Stomach (tissue), 9 donors: ENCODE measurements around the gene SOX5. TPM values are rescaled to one million over a fixed set of nuclear protein-coding genes. Genes with fewer than 3 reads are reported as not detected.

Experiments used
- DNase-seq, 2 donors: peaks; one replicate each; pipeline versions ENCODE4 v3.0.0 to v3.0.0-alpha.2; 2013 to 2019
- H3K27ac ChIP-seq, 5 donors: fragments of 200-600 bp in 4 of 5; sonication (generic) in 4 of 5; one replicate each; pipeline ENCODE4 v1.5.1; 2013 to 2019; ENCODE audit warnings: mild to moderate bottlenecking in 1 of 5, moderate library complexity in 1 of 5
- H3K27me3 ChIP-seq, 3 donors: fragments of 200-600 bp; sonication (generic); one replicate each; pipeline ENCODE4 v1.5.1; 2017 to 2019; ENCODE audit warnings: mixed run types in 1 of 3
- H3K36me3 ChIP-seq, 4 donors: fragments of 200-600 bp; sonication (generic); 1 replicate in 3 of 4; 2 replicates in 1 of 4; pipeline ENCODE4 v1.5.1; 2016 to 2019
- H3K4me1 ChIP-seq, 4 donors: fragments of 200-600 bp; sonication (generic); one replicate each; pipeline ENCODE4 v1.5.1; 2016 to 2019
- H3K4me3 ChIP-seq, 4 donors: fragments of 200-600 bp; sonication (generic) in 3 of 4; one replicate each; pipeline ENCODE4 v1.5.1; 2016 to 2019; ENCODE audit warnings: mild to moderate bottlenecking in 1 of 4
- H3K9me3 ChIP-seq, 4 donors: fragments of 200-600 bp; sonication (generic); one replicate each; pipeline ENCODE4 v1.5.1; 2016 to 2019
- CTCF ChIP-seq, 7 experiments: fragments of 450-650 bp in 4 of 7; fragments of 200-600 bp in 3 of 7; sonication (generic) in 3 of 7; IDR thresholded peaks; one replicate each; pipeline ENCODE4 v1.5.1; 2016 to 2019; ENCODE audit warnings: antibody characterized with exemption in 7 of 7, control low read depth in 2 of 7, mild to moderate bottlenecking in 1 of 7
- EP300 ChIP-seq: sonication (generic); formaldehyde crosslinking; IDR thresholded peaks from one replicate; pipeline ENCODE4 v1.6.1; 2017; ENCODE audit warnings: antibody characterized with exemption
- POLR2A ChIP-seq, 4 donors: fragments of 450-650 bp; IDR thresholded peaks; one replicate each; pipeline ENCODE4 v1.6.1; 2016; ENCODE audit warnings: antibody characterized with exemption in 4 of 4, control low read depth in 2 of 4, mild to moderate bottlenecking in 1 of 4, moderate library complexity in 1 of 4
- POLR2AphosphoS5 ChIP-seq, 3 donors: sonication (generic); formaldehyde crosslinking; IDR thresholded peaks; one replicate each; pipeline ENCODE4 v1.6.1; 2016; ENCODE audit warnings: antibody characterized with exemption in 3 of 3
- WGBS, 5 donors: extraction: QIAGEN DNeasy Blood & Tissue Kit in 3 of 5; methylation state at CpG; one replicate each; pipeline versions ENCODE4 v1.1.5 to v1.1.7; 2013 to 2018; 5-methylcytosine and 5-hydroxymethylcytosine counted together
- intact Hi-C: fragments of 100-400 bp; cut with DNase I; formaldehyde crosslinking; loops from one replicate; pipeline ENCODE4 v1.15.1; 2023; ENCODE audit warnings: low total_unique reads
- polyA plus RNA-seq, 3 donors: library from polyadenylated mRNA; stranded (reverse); fragments of 200-250 nt; gene quantifications; one replicate each; pipeline ENCODE4 v1.2.3, GENCODE V29; 2013
- total RNA-seq, 5 donors: library from RNA; depleted of rRNA; stranded (reverse); fragments of >200 nt; gene quantifications; one replicate each; pipeline versions ENCODE4 v1.1.0 to v1.2.3, GENCODE V29; 2014 to 2016
- donor health status: healthy with polysubstance abuse.
- donor health status: Bipolar disorder and iron deficiency.
- donor health status: healthy.

Gene SOX5
- total and polyA plus RNA-seq, 8 donors, result 0.85 to 57.2 (median 4.6) TPM

DNA sequence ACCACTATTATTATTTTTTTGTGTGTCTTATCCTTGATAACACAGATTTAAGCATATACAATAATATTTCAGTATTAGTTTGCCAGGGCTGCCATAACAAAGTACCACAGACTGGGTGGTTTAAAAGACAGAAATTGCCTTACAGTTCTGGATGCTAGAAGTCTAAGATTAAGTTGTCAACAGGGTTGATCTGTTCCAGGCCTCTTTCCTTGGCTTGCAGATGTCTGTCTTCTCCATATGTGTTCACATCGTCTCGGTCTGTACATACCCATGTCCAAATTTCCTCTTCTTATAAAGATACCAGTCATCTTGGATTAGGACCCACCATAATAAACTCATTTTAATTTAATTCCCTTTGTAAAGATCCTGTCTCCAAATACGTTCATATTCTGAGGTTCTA is 204.8 kb downstream of the SOX5 start:
- intact Hi-C loops, result no loop called here
- Histone ChIP-seq H3K36me3 (peaks cover 0 to 2% (median 0%) of the 10 kb centered on the region in 4 donors), H3K9me3 (no peaks in the 10 kb centered on the region), H3K27ac (no peak overlapping the region), H3K4me1 (peaks cover 0 to under 1% (median 0%) of the 10 kb centered on the region in 4 donors), H3K27me3 (no peaks in the 10 kb centered on the region), H3K4me3 (no peak overlapping the region)
- DNase-seq, result peak in 1 of 2 donors; percentile 10
- TF ChIP-seq POLR2A (IDR thresholded peaks at IDR 0.05) (no peak), EP300 (no peak), POLR2AphosphoS5 (IDR thresholded peaks at IDR 0.05) (no peak), CTCF (IDR thresholded peaks at IDR 0.05) (no peak)
- WGBS, 5 donors, result 75 to 86% (median 81%) methylated on average over 3 of the region's 3 CpGs

DNA sequence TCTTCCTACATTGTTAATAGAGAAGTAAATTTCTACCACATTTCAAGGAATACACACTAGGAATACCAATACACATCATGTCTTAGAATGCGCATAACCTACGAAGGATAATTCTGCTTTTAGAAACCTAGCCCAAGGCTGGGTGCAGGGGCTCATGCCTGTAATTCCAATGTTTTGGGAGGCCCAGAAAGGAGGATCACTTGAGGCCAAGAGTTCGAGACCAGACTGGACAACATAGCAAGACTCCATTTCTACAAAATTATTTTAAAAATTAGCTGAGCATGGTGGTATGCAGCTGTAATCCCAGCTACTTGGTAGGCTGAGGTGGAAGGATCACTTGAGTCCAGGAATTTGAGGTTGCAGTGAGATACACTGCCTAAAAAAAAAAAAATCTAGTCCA is 206.9 kb downstream of the SOX5 start:
- Histone ChIP-seq H3K36me3 (peaks cover 0 to 22% (median 2%) of the 10 kb centered on the region in 4 donors), H3K27me3 (no peaks in the 10 kb centered on the region), H3K27ac (no peak overlapping the region), H3K4me1 (no peaks in the 10 kb centered on the region), H3K9me3 (no peaks in the 10 kb centered on the region), H3K4me3 (no peak overlapping the region)
- no peak for TF ChIP-seq POLR2A (IDR thresholded peaks at IDR 0.05)
- TF ChIP-seq EP300, result no peak
- no peak for TF ChIP-seq POLR2AphosphoS5 (IDR thresholded peaks at IDR 0.05)
- no peak for TF ChIP-seq CTCF (IDR thresholded peaks at IDR 0.05)
- 89 to 94% (median 92%) methylated on average over 3 of the region's 3 CpGs for WGBS, 5 donors
- DNase-seq, result no peak
- intact Hi-C loops, result no loop called here

DNA sequence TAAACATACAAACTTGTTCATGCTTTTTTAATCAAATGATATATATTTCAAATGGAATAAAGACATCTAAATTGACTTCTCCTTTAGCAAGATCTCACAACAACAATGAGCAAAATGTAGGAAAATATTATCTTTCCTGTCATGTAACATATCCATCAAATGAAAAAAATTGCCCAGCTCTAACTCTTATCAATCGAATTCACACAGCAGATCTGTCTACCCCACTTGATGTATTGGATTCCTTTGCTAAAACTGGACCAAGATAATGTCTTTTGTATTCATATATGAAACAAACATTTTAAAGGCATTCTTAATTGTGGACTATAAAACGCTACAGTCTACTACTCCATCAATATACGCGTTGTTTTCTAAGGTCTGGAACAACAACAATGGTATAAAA is 218.0 kb downstream of the SOX5 start:
- Histone ChIP-seq H3K9me3 (no peaks in the 10 kb centered on the region), H3K4me3 (no peak overlapping the region), H3K27ac (no peak overlapping the region), H3K36me3 (no peaks in the 10 kb centered on the region), H3K4me1 (peaks cover 0 to 4% (median 0%) of the 10 kb centered on the region in 4 donors), H3K27me3 (no peaks in the 10 kb centered on the region)
- no peak for TF ChIP-seq POLR2AphosphoS5 (IDR thresholded peaks at IDR 0.05)
- TF ChIP-seq POLR2A (IDR thresholded peaks at IDR 0.05), result no peak
- no peak for TF ChIP-seq EP300
- no peak for TF ChIP-seq CTCF (IDR thresholded peaks at IDR 0.05)
- intact Hi-C loops, result no loop called here
- no peak for DNase-seq
- 89 to 92% (median 90%) methylated on average over 4 of the region's 4 CpGs for WGBS, 5 donors

DNA sequence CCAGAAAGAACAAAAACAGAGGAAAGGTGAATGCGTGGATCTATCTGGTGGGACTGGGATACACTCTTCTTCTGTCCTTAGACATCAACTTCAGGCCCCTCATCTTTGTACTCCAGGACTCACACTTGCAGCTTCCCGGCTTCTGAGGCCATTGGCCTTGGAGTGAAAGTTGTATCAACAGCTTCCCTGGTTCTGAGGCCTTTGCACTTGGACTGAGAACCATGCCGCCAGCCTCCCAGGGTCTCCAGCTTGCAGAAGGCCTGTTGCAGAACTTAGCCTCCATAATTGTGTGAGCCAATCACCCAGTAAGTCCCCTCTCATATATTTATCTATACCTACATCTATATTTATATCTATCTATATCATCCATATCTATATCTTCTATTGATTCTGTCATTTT is 218.4 kb downstream of the SOX5 start:
- Histone ChIP-seq H3K27me3 (no peaks in the 10 kb centered on the region), H3K9me3 (no peaks in the 10 kb centered on the region), H3K27ac (no peak overlapping the region), H3K36me3 (no peaks in the 10 kb centered on the region), H3K4me3 (no peak overlapping the region), H3K4me1 (peaks cover 0 to 4% (median 0%) of the 10 kb centered on the region in 4 donors)
- TF ChIP-seq POLR2A (IDR thresholded peaks at IDR 0.05) (no peak), EP300 (no peak), POLR2AphosphoS5 (IDR thresholded peaks at IDR 0.05) (no peak)
- intact Hi-C loops, result no loop called here
- DNase-seq, result no peak
- WGBS, 5 donors, result 93 to 95% (median 94%) methylated on average over 3 of the region's 3 CpGs

- H3K27me3 ChIP-seq, result no peaks in the 10 kb centered on the region
- H3K9me3 ChIP-seq, result no peaks in the 10 kb centered on the region
- no peak for DNase-seq
- intact Hi-C loops, result no loop called here
- no peak overlapping the region for H3K27ac ChIP-seq
- no peaks in the 10 kb centered on the region for H3K36me3 ChIP-seq
- peaks cover 0 to 4% (median 0%) of the 10 kb centered on the region in 4 donors for H3K4me1 ChIP-seq
- H3K4me3 ChIP-seq, result no peak overlapping the region
- no peak for TF ChIP-seq POLR2AphosphoS5 (IDR thresholded peaks at IDR 0.05)
- no peak for TF ChIP-seq POLR2A (IDR thresholded peaks at IDR 0.05)
- no peak for TF ChIP-seq EP300
- no peak for TF ChIP-seq CTCF (IDR thresholded peaks at IDR 0.05)
Observed at GRCh38 chr12:23729359-23729758, 220.1 kb downstream of the SOX5 start.
